ENCODE results near the gene OR2F1. TPM values are rescaled to one million over a fixed set of nuclear protein-coding genes. Genes with fewer than 3 reads are reported as not detected.

Gene OR2F1
- total RNA-seq, 1 donor from 2014 or later, result not detected

GRCh38 chr7:143929224-143929920 is 25.3 kb upstream of the OR2F1 start:
- no peak for DNase-seq (ENCODE audit: low spot score)
- Mint-ChIP-seq H3K27ac (ENCODE audit: unreplicated experiment) (no peak overlapping the region), H3K9me3 (ENCODE audit: low read depth) (peaks cover 6% of the 10 kb centered on the region), H3K4me1 (ENCODE audit: low read depth) (peaks cover 16% of the 10 kb centered on the region), H3K27me3 (ENCODE audit: low read depth) (no peaks in the 10 kb centered on the region), H3K36me3 (ENCODE audit: low read depth) (peaks cover 7% of the 10 kb centered on the region), H3K4me3 (ENCODE audit: unreplicated experiment) (no peak overlapping the region)
- no peak for TF ChIP-seq CTCF (IDR thresholded peaks at IDR 0.05)

GRCh38 chr7:143931739-143932138 is 22.9 kb upstream of the OR2F1 start:
- Mint-ChIP-seq H3K4me1 (ENCODE audit: low read depth) (peaks cover 40% of the 10 kb centered on the region), H3K4me3 (ENCODE audit: unreplicated experiment) (no peak overlapping the region), H3K27me3 (ENCODE audit: low read depth) (no peaks in the 10 kb centered on the region), H3K9me3 (ENCODE audit: low read depth) (peaks cover 6% of the 10 kb centered on the region), H3K27ac (ENCODE audit: unreplicated experiment) (no peak overlapping the region), H3K36me3 (ENCODE audit: low read depth) (peaks cover 7% of the 10 kb centered on the region)
- no peak for TF ChIP-seq CTCF (IDR thresholded peaks at IDR 0.05)
- DNase-seq (ENCODE audit: low spot score), result no peak

GRCh38 chr7:143934526-143935325 is 19.9 kb upstream of the OR2F1 start, which contains the start of gene OR2F2:
OR2F2 (plus strand) TSS chr7:143935233; CDS start chr7:143935233, 0 bp downstream.
- Mint-ChIP-seq H3K36me3 (ENCODE audit: low read depth) (peaks cover 7% of the 10 kb centered on the region), H3K27me3 (ENCODE audit: low read depth) (no peaks in the 10 kb centered on the region), H3K4me1 (ENCODE audit: low read depth) (peaks cover 37% of the 10 kb centered on the region), H3K4me3 (ENCODE audit: unreplicated experiment) (peak within 1 kb of the TSS; percentile 23), H3K27ac (ENCODE audit: unreplicated experiment) (peak within 1 kb of the TSS; percentile 93), H3K9me3 (ENCODE audit: low read depth) (peaks cover 6% of the 10 kb centered on the region)
- DNase-seq (ENCODE audit: low spot score), result no peak
- no peak for TF ChIP-seq CTCF (IDR thresholded peaks at IDR 0.05)

GRCh38 chr7:143936087-143937009 is 18.3 kb upstream of the OR2F1 start:
- TF ChIP-seq CTCF (IDR thresholded peaks at IDR 0.05), result no peak
- H3K27me3 Mint-ChIP-seq (ENCODE audit: low read depth), result no peaks in the 10 kb centered on the region
- DNase-seq (ENCODE audit: low spot score), result no peak
- H3K4me1 Mint-ChIP-seq (ENCODE audit: low read depth), result peaks cover 37% of the 10 kb centered on the region
- peak overlapping the region; percentile 93 for H3K27ac Mint-ChIP-seq (ENCODE audit: unreplicated experiment)
- H3K36me3 Mint-ChIP-seq (ENCODE audit: low read depth), result peaks cover 7% of the 10 kb centered on the region
- H3K9me3 Mint-ChIP-seq (ENCODE audit: low read depth), result peaks cover 6% of the 10 kb centered on the region
- peak overlapping the region; percentile 3 for H3K4me3 Mint-ChIP-seq (ENCODE audit: unreplicated experiment)

Measured in chondrocyte (in vitro differentiated cells).